HepG2 (cell line): ENCODE measurements around the gene KIF3A. TPM values are rescaled to one million over a fixed set of nuclear protein-coding genes. Genes with fewer than 3 reads are reported as not detected.
A peak's percentile ranks its signal among the peaks of the same experiment; 100 is the strongest.

Experiments used
- CREB3 ChIP-seq: sonication (generic); formaldehyde crosslinking; IDR thresholded peaks from 2 replicates; pipeline ENCODE4 v1.5.0; 2020; ENCODE audit warnings: missing genetic modification reagents
- DNMT1 ChIP-seq: sonication (generic); formaldehyde crosslinking; IDR thresholded peaks from 2 replicates; pipeline ENCODE4 v1.5.1; 2020; ENCODE audit warnings: mild to moderate bottlenecking, missing genetic modification reagents
- HOXA7 ChIP-seq: sonication (generic); formaldehyde crosslinking; IDR thresholded peaks from 2 replicates; pipeline ENCODE4 v1.8.1; 2022; ENCODE audit warnings: mild to moderate bottlenecking, missing genetic modification reagents, moderate library complexity
- MBNL3 ChIP-seq: fragments of 250-450 bp; sonication (Bioruptor Pico); conservative IDR thresholded peaks from 2 replicates; pipeline ENCODE4 v1.8.0; 2022; ENCODE audit warnings: mild to moderate bottlenecking, inconsistent platforms
- MTF2 ChIP-seq: sonication (generic); formaldehyde crosslinking; IDR thresholded peaks from 2 replicates; pipeline ENCODE4 v1.5.0; 2020; ENCODE audit warnings: missing genetic modification reagents, borderline replicate concordance
- MYC ChIP-seq: sonication (generic); formaldehyde crosslinking; IDR thresholded peaks from 2 replicates; pipeline ENCODE4 v1.9.0; 2021; ENCODE audit warnings: missing genetic modification reagents, borderline replicate concordance
- NFATC3 ChIP-seq: sonication (generic); formaldehyde crosslinking; IDR thresholded peaks from 2 replicates; pipeline ENCODE4 v1.5.1; 2020; ENCODE audit warnings: mild to moderate bottlenecking, missing genetic modification reagents
- POLR2AphosphoS5 ChIP-seq: IDR thresholded peaks from 2 replicates; pipeline ENCODE4 v1.6.1; 2012; ENCODE audit warnings: low read depth, low read length
- PPARG ChIP-seq: conservative IDR thresholded peaks from 2 replicates; pipeline ENCODE4 v1.6.1; 2016; ENCODE audit warnings: missing biosample characterization, missing genetic modification reagents
- RARA ChIP-seq: IDR thresholded peaks from 2 replicates; pipeline ENCODE4 v1.6.1; 2016; ENCODE audit warnings: missing genetic modification reagents, missing compliant biosample characterization
- RXRA ChIP-seq: sonication (generic); formaldehyde crosslinking; IDR thresholded peaks from 2 replicates; pipeline ENCODE4 v1.5.1; 2020; ENCODE audit warnings: missing genetic modification reagents
- THYN1 ChIP-seq: sonication (generic); formaldehyde crosslinking; IDR thresholded peaks from 2 replicates; pipeline ENCODE4 v1.8.1; 2023; ENCODE audit warnings: low read depth, mild to moderate bottlenecking, moderate library complexity, missing genetic modification reagents, borderline replicate concordance
- XRCC5 ChIP-seq: fragments of 200-400 bp; formaldehyde crosslinking; optimal IDR thresholded peaks from 2 replicates; pipeline ENCODE3; 2017; ENCODE audit warnings: mild to moderate bottlenecking, low read length
- ZFP90 ChIP-seq: sonication (generic); formaldehyde crosslinking; IDR thresholded peaks from 2 replicates; pipeline ENCODE4 v1.8.0; 2022; ENCODE audit warnings: missing genetic modification reagents, mild to moderate bottlenecking, inconsistent platforms, borderline replicate concordance
- ZFP91 ChIP-seq: sonication (generic); formaldehyde crosslinking; IDR thresholded peaks from 2 replicates; pipeline ENCODE4 v1.9.0; 2022; ENCODE audit warnings: missing genetic modification reagents, mild to moderate bottlenecking, borderline replicate concordance
- ZKSCAN8 ChIP-seq: IDR thresholded peaks from 2 replicates; pipeline ENCODE4 v1.6.1; 2016; ENCODE audit warnings: borderline replicate concordance, missing genetic modification reagents, missing compliant biosample characterization
- ZNF441 ChIP-seq: sonication (generic); formaldehyde crosslinking; IDR thresholded peaks from 2 replicates; pipeline ENCODE4 v1.7.0; 2021; ENCODE audit warnings: missing genetic modification reagents, borderline replicate concordance
- ZNF687 ChIP-seq: sonication (generic); formaldehyde crosslinking; IDR thresholded peaks from 2 replicates; pipeline ENCODE4 v1.5.1; 2020; ENCODE audit warnings: mild to moderate bottlenecking, missing genetic modification reagents, moderate library complexity
- ZXDC ChIP-seq: sonication (generic); formaldehyde crosslinking; IDR thresholded peaks from 2 replicates; pipeline ENCODE4 v1.5.0; 2020; ENCODE audit warnings: mild to moderate bottlenecking, missing genetic modification reagents
- polyA plus RNA-seq, 8 experiments: library from polyadenylated mRNA; depleted of rRNA in 3 of 8; stranded (reverse) in 7 of 8; unstranded in 1 of 8; fragments of >200 nt; fragmentation: Illumina TruSeq in 4 of 8; extraction: Trizol in 4 of 8; gene quantifications; 2 replicates each; pipeline versions ENCODE4 v1.2.1 to v1.2.3, GENCODE V29; 2011 to 2016; ENCODE audit warnings: low read depth in 4 of 8, missing spikeins in 1 of 8, mixed read lengths in 1 of 8; ENCODE audit not compliant: insufficient read depth in 1 of 8
- total RNA-seq, 5 experiments: library from RNA; depleted of rRNA; stranded (reverse); fragments of >200 nt; fragmentation: Illumina TruSeq; extraction: Trizol; gene quantifications; 2 replicates each; pipeline ENCODE4 v1.2.3, GENCODE V29; 2016; ENCODE audit warnings: low read depth in 1 of 5
- TF ChIP-seq, protein P1 (sequence below): sonication (generic); formaldehyde crosslinking; IDR thresholded peaks from 2 replicates; pipeline ENCODE4 v1.8.1; 2023; ENCODE audit warnings: missing genetic modification reagents, mild to moderate bottlenecking, borderline replicate concordance

The KIF3A gene
- total and polyA plus RNA-seq, 2 of the 13 experiments (the other 11 are each of a cell fraction or from before 2014, with no cell fraction given), result 2.3 to 8.4 TPM

DNA sequence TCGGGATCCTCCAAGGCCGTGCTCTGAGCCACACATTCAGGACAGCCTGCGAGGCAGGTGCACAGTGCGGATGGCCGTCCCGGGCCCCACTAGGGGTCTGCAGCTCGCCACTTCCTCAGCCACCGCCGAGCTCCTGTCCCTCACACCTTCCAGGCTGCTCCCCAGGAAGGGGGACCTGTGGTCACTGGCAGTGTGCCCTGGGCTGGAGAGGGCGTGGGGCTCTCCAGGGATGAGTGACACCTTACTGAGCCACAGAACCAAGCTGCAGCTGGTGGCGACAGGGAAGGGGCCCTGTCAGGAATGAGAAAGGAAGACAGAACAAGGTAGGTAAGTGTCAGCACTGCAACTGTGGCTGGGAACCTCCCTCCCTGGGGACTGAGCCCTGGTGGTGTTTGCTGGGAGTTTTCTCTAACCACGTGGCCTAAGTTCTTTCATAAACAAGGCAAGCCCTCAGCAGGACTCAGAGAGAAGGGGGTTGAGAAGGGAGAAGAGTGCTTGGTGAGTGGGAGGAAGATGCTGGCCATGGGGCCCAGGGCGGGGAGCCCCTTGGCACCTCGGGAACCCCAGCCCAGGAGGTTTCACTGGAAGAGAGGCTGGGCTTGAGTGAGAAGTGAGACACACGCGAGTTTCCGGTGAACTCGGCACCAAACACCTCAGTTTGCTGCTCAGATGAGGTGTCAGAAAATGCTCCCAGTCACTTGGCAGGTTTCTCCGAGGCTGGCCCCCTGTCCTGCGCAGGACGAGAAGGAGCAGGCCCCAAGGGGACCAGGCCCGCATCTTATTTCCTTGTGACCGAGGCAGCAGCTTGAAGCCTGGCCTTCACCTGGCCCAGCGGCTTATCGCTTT lies 74.2 kb downstream of the KIF3A start (continued):
- TF ChIP-seq ZXDC (CRISPR knock-in tag), result no peak
- 0 out of 2 replicates have a peak, but pooled peaks have one; percentile 26 for TF ChIP-seq ZFP91 (CRISPR knock-in tag)
- TF ChIP-seq HOXA7 (CRISPR knock-in tag), result no peak
- TF ChIP-seq, protein P1, sequence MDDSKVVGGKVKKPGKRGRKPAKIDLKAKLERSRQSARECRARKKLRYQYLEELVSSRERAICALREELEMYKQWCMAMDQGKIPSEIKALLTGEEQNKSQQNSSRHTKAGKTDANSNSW (CRISPR knock-in tag), result no peak
- TF ChIP-seq RARA (CRISPR knock-in tag), result no peak
- TF ChIP-seq CREB3 (CRISPR knock-in tag), result no peak
- no peak for TF ChIP-seq PPARG (CRISPR knock-in tag)
- TF ChIP-seq ZKSCAN8 (CRISPR knock-in tag), result no peak
- TF ChIP-seq XRCC5, result peak; percentile 50
- peak; percentile 31; the same call in 1 of the 2 replicates for TF ChIP-seq MYC (CRISPR knock-in tag)
- no peak for TF ChIP-seq DNMT1 (CRISPR knock-in tag)
- peak; percentile 72 for TF ChIP-seq ZNF687 (CRISPR knock-in tag)
- TF ChIP-seq MTF2 (CRISPR knock-in tag), result no peak
- no peak for TF ChIP-seq THYN1 (CRISPR knock-in tag)
- no peak for TF ChIP-seq ZFP90 (CRISPR knock-in tag)
- TF ChIP-seq ZNF441 (CRISPR knock-in tag), result no peak
- TF ChIP-seq NFATC3 (CRISPR knock-in tag), result no peak
- TF ChIP-seq MBNL3 (CRISPR knock-in tag), result no peak
- no peak for TF ChIP-seq POLR2AphosphoS5
- TF ChIP-seq RXRA (CRISPR knock-in tag), result no peak
